GM19240 (cell line): Measurements from ENCODE around the gene GPR157.
"Not testable (repeated sequence)": the region's sequence is repeated elsewhere in the genome, so short reads cannot be mapped to it uniquely, and the experiment has no call there.

Experiments used
- DNase-seq: peaks from one replicate; pipeline ENCODE4 v3.0.0; 2011; ENCODE audit warnings: low spot score; ENCODE audit not compliant: insufficient read length

Gene GPR157

DNA sequence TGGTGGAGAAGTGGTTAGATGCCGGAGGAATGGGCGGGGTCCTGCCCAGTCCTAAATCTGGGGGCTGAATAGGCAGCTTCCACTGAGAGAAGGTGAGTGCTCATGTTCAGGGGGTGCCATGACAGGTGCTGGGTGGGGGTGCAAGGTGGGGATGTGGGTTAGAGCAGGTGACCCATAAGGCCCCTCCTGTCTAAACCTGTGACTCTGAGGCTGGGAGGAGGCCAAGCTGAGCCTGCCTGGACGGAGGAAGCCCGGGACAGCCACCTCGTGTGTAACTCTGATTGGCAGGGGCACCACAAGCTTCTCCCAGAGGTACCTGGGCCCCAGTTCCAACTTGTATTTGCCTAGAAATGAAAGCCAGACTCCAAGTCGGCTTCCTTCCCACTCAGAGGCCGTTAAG lies 10.7 kb downstream of the GPR157 start:
- no peak for DNase-seq

DNA sequence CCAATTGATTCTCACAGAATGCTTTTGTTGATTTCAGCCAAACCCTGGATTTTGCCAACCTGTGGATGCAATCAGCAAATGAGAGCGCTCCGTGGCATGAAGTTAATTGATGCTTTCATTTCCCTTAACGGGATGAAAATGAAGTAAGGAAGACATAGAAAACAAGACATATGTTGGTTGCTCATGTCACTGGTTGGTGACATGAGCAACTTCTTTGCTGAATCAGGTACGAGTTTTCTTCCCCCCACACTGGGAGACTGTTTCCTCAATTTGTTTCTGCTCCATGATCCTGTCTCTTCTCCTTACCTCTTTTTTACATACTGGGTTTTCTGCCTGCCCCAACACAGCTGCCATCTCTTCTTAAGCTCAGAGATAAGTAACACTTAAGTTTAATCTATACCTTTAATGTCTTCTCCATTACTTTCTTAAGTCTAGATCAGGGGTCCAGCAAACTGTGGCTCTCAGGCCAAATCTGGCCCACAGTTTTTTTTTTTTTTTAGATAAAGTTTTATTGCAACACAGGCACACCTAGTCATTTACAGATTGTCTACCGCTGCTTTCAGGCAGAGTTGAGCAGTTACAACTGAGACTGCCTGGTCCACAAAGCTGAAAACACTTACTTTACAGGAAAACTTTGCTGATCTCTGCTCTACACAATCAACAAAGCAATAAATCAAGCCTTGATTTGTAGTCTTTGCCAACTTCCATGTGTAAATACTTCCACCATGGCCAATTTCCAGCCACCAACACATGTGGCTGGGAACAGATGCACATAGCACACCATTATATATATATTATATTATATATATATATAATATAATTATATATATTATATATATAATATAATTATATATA lies 13.3 kb downstream of the GPR157 start:
- DNase-seq, result no peak

GRCh38 chr1:9112961-9113880 lies 15.7 kb downstream of the GPR157 start:
- no peak for DNase-seq

DNA sequence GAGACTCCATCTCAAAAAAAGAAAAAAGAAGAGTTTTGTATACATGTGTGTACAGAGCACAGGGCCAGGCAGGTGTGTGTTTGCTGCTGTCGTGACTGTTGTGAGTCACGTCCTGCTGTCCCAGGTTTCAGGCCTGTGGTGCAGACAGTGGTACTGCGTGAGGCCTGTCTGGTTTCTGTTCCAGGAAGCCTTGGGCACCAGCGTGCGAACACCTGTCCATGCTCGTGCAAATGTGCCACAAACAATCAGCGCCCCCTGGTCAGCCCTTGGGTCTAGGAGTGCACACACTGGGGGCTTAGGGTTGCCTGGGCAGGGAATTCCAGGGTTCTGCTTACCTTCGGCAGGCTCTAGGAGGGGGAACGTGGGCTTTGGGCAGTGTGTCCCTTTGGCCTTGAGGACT lies 16.9 kb downstream of the GPR157 start:
- no peak for DNase-seq

- DNase-seq, result no peak
Observed at GRCh38 chr1:9111357-9111691, 17.6 kb downstream of the GPR157 start.

GRCh38 chr1:9110669-9111356 lies 18.1 kb downstream of the GPR157 start:
- DNase-seq, result peak; percentile 80

- no peak for DNase-seq
Observed at GRCh38 chr1:9108056-9108665, 20.7 kb downstream of the GPR157 start.

- no peak for DNase-seq
Observed at GRCh38 chr1:9107136-9107535, 21.8 kb downstream of the GPR157 start.

DNA sequence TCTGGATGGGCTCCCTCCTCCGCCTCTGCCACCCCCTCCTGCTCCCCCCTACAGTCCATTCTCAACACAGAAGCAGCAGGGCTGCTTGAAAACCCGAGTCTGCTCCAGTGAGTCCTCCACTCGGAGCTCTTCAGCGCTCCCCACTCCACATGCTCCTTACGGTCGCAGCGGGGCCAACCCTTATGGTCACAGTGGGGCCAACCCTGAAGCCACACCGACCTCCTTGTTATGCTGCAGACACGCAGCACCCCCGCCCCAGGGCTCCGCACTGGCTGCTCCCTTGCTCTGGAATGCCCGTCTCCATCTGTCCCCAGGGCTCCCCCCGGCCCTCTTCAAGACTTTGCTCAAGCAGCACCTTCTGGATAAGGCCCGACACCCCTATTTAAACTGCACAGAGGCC lies 22.6 kb downstream of the GPR157 start:
- DNase-seq, result no peak

GRCh38 chr1:9105336-9105867 lies 23.5 kb downstream of the GPR157 start:
- no peak for DNase-seq

DNA sequence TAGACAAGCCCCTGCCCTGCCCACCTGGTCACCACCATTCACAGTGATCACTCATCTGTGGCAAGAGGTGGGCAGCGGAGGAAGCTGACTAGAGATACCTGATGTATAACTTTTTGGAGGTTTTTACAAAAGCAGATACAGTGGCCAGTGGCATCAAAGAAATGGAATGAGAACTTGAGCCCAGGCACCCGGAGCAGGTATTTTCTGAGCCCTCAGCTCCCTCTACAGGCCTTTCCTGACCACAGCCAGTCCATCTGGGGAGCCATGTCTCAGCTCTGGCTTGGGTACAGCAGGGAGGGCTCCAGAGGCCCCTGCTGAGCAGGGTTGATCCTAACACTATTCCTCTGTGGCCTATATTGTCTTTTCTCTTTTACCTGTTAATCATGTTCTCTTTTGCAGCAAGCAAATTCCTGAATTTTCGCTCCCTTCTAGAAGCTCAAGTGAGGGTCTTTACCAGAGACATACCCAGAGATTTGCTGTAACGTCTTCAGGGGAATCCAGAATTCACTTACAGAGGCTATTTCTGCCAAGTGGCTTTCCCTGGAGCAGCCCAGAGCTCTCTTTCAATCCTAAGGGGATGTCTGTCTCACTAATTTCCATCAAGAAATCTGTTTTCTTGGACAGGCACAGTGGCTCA lies 27.3 kb downstream of the GPR157 start:
- DNase-seq, result peak; percentile 91

DNA sequence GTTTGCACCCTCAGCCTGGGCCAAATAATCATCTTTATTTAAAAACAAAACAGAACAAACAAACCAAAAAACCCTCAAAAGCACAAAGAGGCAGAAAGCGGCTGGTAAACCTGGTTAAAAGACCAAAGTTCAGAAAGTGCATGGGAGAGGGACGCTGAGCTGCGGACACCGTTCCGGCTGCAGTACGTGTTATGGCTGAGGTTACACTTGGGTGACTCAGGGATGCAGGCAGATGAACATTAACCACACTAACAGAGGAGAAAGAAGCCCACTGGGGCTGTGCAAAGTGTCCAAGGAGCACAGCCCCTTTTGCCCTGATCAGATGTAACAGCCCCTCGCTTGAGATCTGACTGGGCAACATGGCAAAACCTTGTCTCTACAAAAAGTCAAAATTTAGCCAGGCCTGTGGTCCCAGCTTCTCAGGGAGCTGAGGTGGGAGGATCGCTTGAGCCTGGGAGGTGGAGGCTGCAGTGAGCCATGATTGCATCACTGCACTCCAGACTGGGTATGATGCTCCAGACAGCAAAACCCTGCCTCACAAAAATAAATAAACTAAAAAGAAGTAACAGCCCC lies 28.3 kb downstream of the GPR157 start:
- DNase-seq, result no peak

GRCh38 chr1:9099555-9099954 lies 29.3 kb downstream of the GPR157 start:
- no peak for DNase-seq

GRCh38 chr1:9097947-9098705 lies 30.8 kb downstream of the GPR157 start:
- DNase-seq, result no peak

DNA sequence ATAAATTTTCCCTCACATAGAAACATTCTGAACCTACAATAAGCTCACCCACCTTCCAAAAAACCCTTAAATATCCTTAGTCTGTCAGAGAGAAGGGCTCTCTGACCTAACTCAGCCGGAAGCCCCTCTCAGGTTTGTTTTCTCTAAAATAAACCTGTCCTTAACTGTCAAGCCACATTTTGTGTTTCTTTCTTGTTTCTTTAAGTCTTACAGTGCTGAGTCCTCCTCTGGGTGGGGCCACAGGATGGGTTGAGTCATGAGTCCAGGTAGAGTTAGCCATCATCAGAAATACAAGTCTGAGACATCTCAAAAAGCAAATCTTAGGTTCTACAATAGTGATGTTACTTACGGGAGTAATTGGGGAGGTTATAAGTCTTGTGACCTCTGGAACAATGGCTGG lies 33.1 kb downstream of the GPR157 start:
- no peak for DNase-seq

DNA sequence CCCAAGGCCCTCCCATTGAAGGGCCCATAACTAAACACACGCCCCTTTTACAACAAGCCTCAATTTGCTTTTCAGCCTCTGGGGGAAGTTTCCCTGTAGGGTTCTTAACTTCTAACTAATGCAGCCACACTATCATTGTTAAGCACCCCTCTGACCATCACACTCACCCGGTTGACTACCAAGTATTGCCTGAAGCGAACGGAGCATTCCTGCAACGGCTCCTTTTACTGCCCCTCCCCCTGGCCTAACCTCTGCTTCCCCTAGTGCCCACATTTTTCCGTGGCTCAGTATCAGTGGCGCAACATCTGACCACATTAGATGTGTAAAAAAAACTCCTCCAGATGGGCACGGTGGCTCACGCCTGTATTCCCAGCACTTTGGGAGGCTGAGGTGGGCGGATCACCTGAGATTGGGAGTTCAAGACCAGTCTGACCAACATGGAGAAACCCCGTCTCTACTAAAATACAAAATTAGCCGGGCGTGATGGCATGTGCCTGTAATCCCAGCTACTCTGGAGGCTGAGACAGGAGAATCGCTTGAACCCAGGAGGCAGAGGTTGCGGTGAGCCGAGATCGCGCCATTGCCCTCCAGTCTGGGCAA lies 34.8 kb downstream of the GPR157 start:
- DNase-seq, result not testable (repeated sequence)

- DNase-seq, result no peak
Observed at GRCh38 chr1:9093581-9093980, 35.3 kb downstream of the GPR157 start.

GRCh38 chr1:9093091-9093490 lies 35.8 kb downstream of the GPR157 start:
- no peak for DNase-seq

GRCh38 chr1:9088807-9089206 lies 40.1 kb downstream of the GPR157 start:
- no peak for DNase-seq
